ENCODE results near the gene HNF1B. TPM values are rescaled to one million over a fixed set of nuclear protein-coding genes. Genes with fewer than 3 reads are reported as not detected.

The HNF1B gene
- total RNA-seq, 2 donors from 2014 or later = not detected

- Histone ChIP-seq H3K4me1 (ENCODE audit: control insufficient read depth in 1 of 2, low read depth in 2 of 2) (no peaks in the 10 kb centered on the region), H3K36me3 (no peaks in the 10 kb centered on the region), H3K27ac (no peak overlapping the region), H3K27me3 (replicated peaks; ENCODE audit: insufficient read depth) (no peaks in the 10 kb centered on the region), H3K9me3 (no peaks in the 10 kb centered on the region), H3K4me3 (no peak overlapping the region)
- DNase-seq (ENCODE audit: low spot score) (no peak), ATAC-seq (ENCODE audit: insufficient number of reproducible peaks, low FRiP score, low read depth) (no peak)
- no peak for TF ChIP-seq CTCF (IDR thresholded peaks at IDR 0.05)
Observed at GRCh38 chr17:37729905-37730304, 15.0 kb downstream of the HNF1B start.

GRCh38 chr17:37726891-37727675 is 17.8 kb downstream of the HNF1B start:
- ATAC-seq (ENCODE audit: insufficient number of reproducible peaks, low FRiP score, low read depth) (no peak), DNase-seq (ENCODE audit: low spot score) (no peak)
- Histone ChIP-seq H3K27me3 (replicated peaks; ENCODE audit: insufficient read depth) (no peaks in the 10 kb centered on the region), H3K4me1 (ENCODE audit: control insufficient read depth in 1 of 2, low read depth in 2 of 2) (no peaks in the 10 kb centered on the region), H3K4me3 (no peak overlapping the region), H3K36me3 (no peaks in the 10 kb centered on the region), H3K9me3 (no peaks in the 10 kb centered on the region), H3K27ac (no peak overlapping the region)
- no peak for TF ChIP-seq CTCF (IDR thresholded peaks at IDR 0.05)

- H3K9me3 ChIP-seq = no peaks in the 10 kb centered on the region
- no peaks in the 10 kb centered on the region for H3K36me3 ChIP-seq
- no peaks in the 10 kb centered on the region for H3K4me1 ChIP-seq (ENCODE audit: control insufficient read depth in 1 of 2, low read depth in 2 of 2)
- no peak for TF ChIP-seq CTCF (IDR thresholded peaks at IDR 0.05)
- no peaks in the 10 kb centered on the region for H3K27me3 ChIP-seq (replicated peaks; ENCODE audit: insufficient read depth)
- DNase-seq (ENCODE audit: low spot score) = no peak
- no peak overlapping the region for H3K27ac ChIP-seq
- ATAC-seq (ENCODE audit: insufficient number of reproducible peaks, low FRiP score, low read depth) = no peak
- H3K4me3 ChIP-seq = no peak overlapping the region
Observed at GRCh38 chr17:37726248-37726647, 18.6 kb downstream of the HNF1B start.

- Histone ChIP-seq H3K4me3 (no peak overlapping the region), H3K27ac (no peak overlapping the region), H3K27me3 (replicated peaks; ENCODE audit: insufficient read depth) (no peaks in the 10 kb centered on the region), H3K4me1 (ENCODE audit: control insufficient read depth in 1 of 2, low read depth in 2 of 2) (no peaks in the 10 kb centered on the region), H3K36me3 (no peaks in the 10 kb centered on the region), H3K9me3 (no peaks in the 10 kb centered on the region)
- no peak for DNase-seq (ENCODE audit: low spot score)
- TF ChIP-seq CTCF (IDR thresholded peaks at IDR 0.05) = no peak
- ATAC-seq (ENCODE audit: insufficient number of reproducible peaks, low FRiP score, low read depth) = no peak
Observed at GRCh38 chr17:37725601-37726146, 19.2 kb downstream of the HNF1B start.

GRCh38 chr17:37725021-37725595 is 19.8 kb downstream of the HNF1B start:
- Histone ChIP-seq H3K27ac (no peak overlapping the region), H3K9me3 (no peaks in the 10 kb centered on the region), H3K27me3 (replicated peaks; ENCODE audit: insufficient read depth) (no peaks in the 10 kb centered on the region), H3K4me3 (no peak overlapping the region), H3K36me3 (no peaks in the 10 kb centered on the region), H3K4me1 (ENCODE audit: control insufficient read depth in 1 of 2, low read depth in 2 of 2) (no peaks in the 10 kb centered on the region)
- no peak for DNase-seq (ENCODE audit: low spot score)
- TF ChIP-seq CTCF (IDR thresholded peaks at IDR 0.05) = no peak
- ATAC-seq (ENCODE audit: insufficient number of reproducible peaks, low FRiP score, low read depth) = no peak
